ENCODE results near the gene HK1. TPM values are rescaled to one million over a fixed set of nuclear protein-coding genes. Genes with fewer than 3 reads are reported as not detected.

The HK1 gene
- total and polyA plus RNA-seq, 2 of the 4 experiments (the other 2 are of a cell fraction), result 53.7 to 90.5 TPM

GRCh38 chr10:69410487-69410886, 132.2 kb downstream of the HK1 start:
- no peak for ATAC-seq (ENCODE audit: low read depth)
- Histone ChIP-seq H3K4me3 (ENCODE audit: insufficient read depth, low read depth, low read length) (no peak overlapping the region), H2BK5ac (ENCODE audit: low read depth, low read length, poor library complexity, severe bottlenecking) (no peak overlapping the region), H3K36me3 (ENCODE audit: control insufficient read depth, insufficient read depth, low read length) (no peaks in the 10 kb centered on the region), H3K4me2 (ENCODE audit: low read depth, low read length) (no peak overlapping the region), H3K79me1 (ENCODE audit: low read depth in 1 of 2, low read length in 2 of 2) (no peaks in the 10 kb centered on the region), H3K9me3 (ENCODE audit: control insufficient read depth, insufficient read depth, low read length) (no peaks in the 10 kb centered on the region), H3K14ac (replicated peaks; ENCODE audit: low read depth, low read length) (no peak overlapping the region), H3K23ac (ENCODE audit: low read depth, low read length) (no peak overlapping the region), H2AK9ac (replicated peaks; ENCODE audit: low read depth, low read length, poor library complexity) (peak overlapping the region; percentile 21), H4K20me1 (ENCODE audit: insufficient read depth, low read length) (no peaks in the 10 kb centered on the region), H4K91ac (ENCODE audit: insufficient read depth, low read depth, low read length) (no peak overlapping the region), H3K9me1 (ENCODE audit: insufficient read depth, low read length) (peaks cover 4% of the 10 kb centered on the region; the same call in 1 of the 2 replicates), H3K9ac (ENCODE audit: low read depth, low read length) (no peak overlapping the region), H4K8ac (ENCODE audit: low read depth in 2 of 2, low read length in 2 of 2) (no peak overlapping the region), H2BK20ac (ENCODE audit: low read depth, low read length) (no peak overlapping the region), H3K4me1 (ENCODE audit: control insufficient read depth, insufficient read depth, low read length) (no peaks in the 10 kb centered on the region; the same call in 1 of the 2 replicates), H3K4ac (ENCODE audit: low read depth, low read length) (no peak overlapping the region), H3K27ac (ENCODE audit: insufficient read depth, low read length) (no peak overlapping the region), H2BK15ac (ENCODE audit: low read depth, low read length) (no peak overlapping the region), H3K18ac (ENCODE audit: low read depth, low read length) (no peak overlapping the region), H3K56ac (ENCODE audit: extremely low read depth, insufficient read depth, low read length) (no peak overlapping the region), H2BK120ac (ENCODE audit: low read depth, low read length) (no peak overlapping the region), H2AK5ac (ENCODE audit: low read depth, low read length) (no peak overlapping the region), H3K27me3 (ENCODE audit: control insufficient read depth, insufficient read depth, low read length) (peaks cover 2% of the 10 kb centered on the region; the same call in 1 of the 2 replicates), H4K5ac (ENCODE audit: low read depth, low read length) (no peak overlapping the region), H2AFZ (replicated peaks; ENCODE audit: low read length, poor library complexity) (no peak overlapping the region)
- TF ChIP-seq CEBPB (IDR thresholded peaks at IDR 0.05; ENCODE audit: low read depth, low read length) (no peak), USF2 (IDR thresholded peaks at IDR 0.05; ENCODE audit: low read depth, low read length) (no peak), FOS (IDR thresholded peaks at IDR 0.05; ENCODE audit: low read depth, low read length) (no peak), ELK1 (IDR thresholded peaks at IDR 0.05; ENCODE audit: borderline replicate concordance, low read depth, low read length) (no peak), CTCF (conservative IDR thresholded peaks at IDR 0.05; ENCODE audit: low read depth, low read length) (no peak), MXI1 (IDR thresholded peaks at IDR 0.05; ENCODE audit: borderline replicate concordance, low read depth, low read length) (no peak), CHD1 (IDR thresholded peaks at IDR 0.05; ENCODE audit: low read depth, low read length) (no peak), BHLHE40 (IDR thresholded peaks at IDR 0.05; ENCODE audit: low read depth, low read length) (no peak), NFE2L2 (IDR thresholded peaks at IDR 0.05; ENCODE audit: low read depth, low read length) (no peak), RFX5 (IDR thresholded peaks at IDR 0.05; ENCODE audit: low read depth, low read length) (no peak), MAFK (IDR thresholded peaks at IDR 0.05; ENCODE audit: low read depth, low read length) (no peak), RAD21 (IDR thresholded peaks at IDR 0.05; ENCODE audit: low read length) (no peak)
- in situ Hi-C loops (cut with MboI; ENCODE audit: low sequenced_read_pairs) (loop anchor here (10.0 kb wide), 1 partner anchor 406 kb away; no protein-coding TSS in a partner anchor), dilution Hi-C loops (cut with HindIII; ENCODE audit: low sequenced_read_pairs, unreplicated experiment) (no loop called here), intact Hi-C loops (cut with micrococcal nuclease) (loop anchor here (5.0 to 10.0 kb wide), 2 partner anchors 403 to 626 kb away; no protein-coding TSS in a partner anchor)
- ChIA-PET CTCF (interaction anchor here (0.7 kb wide), 1 partner anchor 241 kb away, joined by 4 read pairs; no protein-coding TSS in a partner anchor), POLR2A (ENCODE audit: unreplicated experiment) (no interaction called here)
- DNase-seq, result no peak
- WGBS, 2 experiments (ENCODE audit: extremely low coverage in 2 of 2, insufficient read length in 1 of 2), result 95% methylated on average over 4 of the region's 10 CpGs; no CpG with 5 or more reads in 1 of the 2 experiments
- BruUV-seq (replicated peaks), result no TSS peak
